IMR-90 (cell line): Measurements from ENCODE around the gene POLR2E. TPM values are rescaled to one million over a fixed set of nuclear protein-coding genes. Genes with fewer than 3 reads are reported as not detected.

Source experiments
- ATAC-seq: fragments of 200-7000 bp; cut with Tn5 transposase; 2 replicates; pipeline ENCODE4 v1.9.1; 2020; ENCODE audit warnings: low read depth, mild to moderate bottlenecking, moderate library complexity
- BruUV-seq: library from RNA; stranded (reverse); fragments of 400-500 nt; replicated peaks from 2 replicates; lab custom pipeline; 2021; lab: Mats Ljungman, UMichigan
- CTCF ChIA-PET: fragments of 300-600 bp; formaldehyde crosslinking; extraction: SDS; loops from one replicate; lab custom pipeline; 2021; ENCODE audit warnings: antibody characterized with exemption; lab: Yijun Ruan, JAX
- POLR2A ChIA-PET: fragments of 300-600 bp; sonication (Branson Sonifier 250); formaldehyde crosslinking; loops from one replicate; lab custom pipeline; 2022; ENCODE audit warnings: antibody characterized with exemption; ENCODE audit not compliant: unreplicated experiment; lab: Charles Lee
- DNase-seq: peaks from one replicate; pipeline ENCODE4 v3.0.0; 2013
- H2AFZ ChIP-seq: replicated peaks from 2 replicates; pipeline ENCODE3; 2013; ENCODE audit warnings: low read length, mild to moderate bottlenecking; ENCODE audit not compliant: poor library complexity
- H2AK5ac ChIP-seq: 2 replicates; pipeline ENCODE4 v1.6.1; 2013; ENCODE audit warnings: low read depth, low read length, inconsistent platforms
- H2AK9ac ChIP-seq: replicated peaks from 2 replicates; pipeline ENCODE3; 2013; ENCODE audit warnings: mild to moderate bottlenecking, low read depth, low read length, moderate library complexity; ENCODE audit not compliant: poor library complexity
- H2BK120ac ChIP-seq: 2 replicates; pipeline ENCODE4 v1.6.1; 2013; ENCODE audit warnings: low read depth, low read length, inconsistent platforms
- H2BK15ac ChIP-seq: 3 replicates; pipeline ENCODE4 v1.6.1; 2013; ENCODE audit warnings: low read depth, low read length, inconsistent platforms
- H2BK20ac ChIP-seq: 2 replicates; pipeline ENCODE4 v1.6.1; 2013; ENCODE audit warnings: low read depth, mild to moderate bottlenecking, inconsistent platforms, low read length, moderate library complexity
- H2BK5ac ChIP-seq: 2 replicates; pipeline ENCODE4 v1.6.1; 2013; ENCODE audit warnings: mild to moderate bottlenecking, low read depth, low read length, inconsistent platforms; ENCODE audit not compliant: poor library complexity, severe bottlenecking
- H3K14ac ChIP-seq: replicated peaks from 2 replicates; pipeline ENCODE4 v1.6.1; 2013; ENCODE audit warnings: low read depth, low read length, inconsistent platforms
- H3K18ac ChIP-seq: 2 replicates; pipeline ENCODE4 v1.6.1; 2013; ENCODE audit warnings: low read depth, low read length, control low read depth
- H3K23ac ChIP-seq: 2 replicates; pipeline ENCODE4 v1.6.1; 2013; ENCODE audit warnings: low read depth, low read length, inconsistent platforms
- H3K27ac ChIP-seq: 2 replicates; pipeline ENCODE4 v1.5.1; 2013; ENCODE audit warnings: mild to moderate bottlenecking, control low read depth, low read length; ENCODE audit not compliant: insufficient read depth
- H3K27me3 ChIP-seq: 2 replicates; pipeline ENCODE4 v1.6.1; 2013; ENCODE audit warnings: low read length; ENCODE audit not compliant: control insufficient read depth, insufficient read depth
- H3K36me3 ChIP-seq: 2 replicates; pipeline ENCODE4 v1.6.1; 2013; ENCODE audit warnings: low read length, mixed read lengths; ENCODE audit not compliant: control insufficient read depth, insufficient read depth
- H3K4ac ChIP-seq: 2 replicates; pipeline ENCODE4 v1.6.1; 2013; ENCODE audit warnings: low read depth, low read length, inconsistent platforms
- H3K4me1 ChIP-seq: 2 replicates; pipeline ENCODE4 v1.6.1; 2013; ENCODE audit warnings: low read length, mixed read lengths; ENCODE audit not compliant: control insufficient read depth, insufficient read depth
- H3K4me2 ChIP-seq: 2 replicates; pipeline ENCODE4 v1.6.1; 2013; ENCODE audit warnings: low read depth, mild to moderate bottlenecking, control low read depth, low read length, moderate library complexity
- H3K4me3 ChIP-seq: 2 replicates; pipeline ENCODE4 v1.5.1; 2013; ENCODE audit warnings: low read depth, mild to moderate bottlenecking, control low read depth, low read length, moderate library complexity; ENCODE audit not compliant: insufficient read depth
- H3K56ac ChIP-seq: 2 replicates; pipeline ENCODE4 v1.6.1; 2013; ENCODE audit warnings: low read length, inconsistent platforms; ENCODE audit not compliant: insufficient read depth; ENCODE audit errors: extremely low read depth
- H3K79me1 ChIP-seq, 2 experiments: 2 replicates each; pipeline ENCODE4 v1.6.1; 2013; ENCODE audit warnings: low read length in 2 of 2, inconsistent platforms in 1 of 2, low read depth in 1 of 2
- H3K9ac ChIP-seq: 2 replicates; pipeline ENCODE4 v1.6.1; 2013; ENCODE audit warnings: low read depth, low read length, control low read depth
- H3K9me1 ChIP-seq: 2 replicates; pipeline ENCODE4 v1.6.1; 2013; ENCODE audit warnings: low read length, inconsistent platforms; ENCODE audit not compliant: insufficient read depth
- H3K9me3 ChIP-seq: 2 replicates; pipeline ENCODE4 v1.6.1; 2013; ENCODE audit warnings: low read length; ENCODE audit not compliant: control insufficient read depth, insufficient read depth
- H4K20me1 ChIP-seq: 2 replicates; pipeline ENCODE4 v1.6.1; 2013; ENCODE audit warnings: low read length, inconsistent platforms; ENCODE audit not compliant: insufficient read depth
- H4K5ac ChIP-seq: 2 replicates; pipeline ENCODE4 v1.6.1; 2013; ENCODE audit warnings: mild to moderate bottlenecking, low read depth, low read length, control low read depth
- H4K8ac ChIP-seq, 2 experiments: 2 replicates each; pipeline ENCODE4 v1.6.1; 2013; ENCODE audit warnings: low read depth in 2 of 2, low read length in 2 of 2, control low read depth in 1 of 2, inconsistent platforms in 1 of 2
- H4K91ac ChIP-seq: 2 replicates; pipeline ENCODE4 v1.6.1; 2013; ENCODE audit warnings: low read depth, low read length, inconsistent platforms; ENCODE audit not compliant: insufficient read depth
- BHLHE40 ChIP-seq: fragments of 150-350 bp; IDR thresholded peaks from 2 replicates; pipeline ENCODE4 v1.6.1; 2016; ENCODE audit warnings: mild to moderate bottlenecking, low read depth, low read length
- CEBPB ChIP-seq: IDR thresholded peaks from 2 replicates; pipeline ENCODE4 v1.6.1; 2012; ENCODE audit warnings: low read depth, low read length, improper control_type of control experiment
- CHD1 ChIP-seq: IDR thresholded peaks from 2 replicates; pipeline ENCODE4 v1.6.1; 2012; ENCODE audit warnings: low read depth, low read length, improper control_type of control experiment
- FOS ChIP-seq: fragments of 150-350 bp; IDR thresholded peaks from 2 replicates; pipeline ENCODE4 v1.6.1; 2016; ENCODE audit warnings: low read depth, low read length
- MAFK ChIP-seq: IDR thresholded peaks from 2 replicates; pipeline ENCODE4 v1.6.1; 2012; ENCODE audit warnings: low read depth, low read length, improper control_type of control experiment
- MAZ ChIP-seq: IDR thresholded peaks from 2 replicates; pipeline ENCODE4 v1.6.1; 2012; ENCODE audit warnings: low read depth, mild to moderate bottlenecking, low read length, improper control_type of control experiment, moderate library complexity, borderline replicate concordance
- POLR2A ChIP-seq: IDR thresholded peaks from 2 replicates; pipeline ENCODE4 v1.6.1; 2012; ENCODE audit warnings: mild to moderate bottlenecking, low read depth, low read length
- RAD21 ChIP-seq: IDR thresholded peaks from 2 replicates; pipeline ENCODE4 v1.6.1; 2012; ENCODE audit warnings: low read length, improper control_type of control experiment
- RCOR1 ChIP-seq: IDR thresholded peaks from 2 replicates; pipeline ENCODE4 v1.6.1; 2012; ENCODE audit warnings: mild to moderate bottlenecking, low read length, improper control_type of control experiment; ENCODE audit not compliant: insufficient replicate concordance
- RFX5 ChIP-seq: IDR thresholded peaks from 2 replicates; pipeline ENCODE4 v1.8.0; 2012; ENCODE audit warnings: low read depth, mild to moderate bottlenecking, low read length, moderate library complexity
- SMC3 ChIP-seq: fragments of 150-350 bp; IDR thresholded peaks from 2 replicates; pipeline ENCODE4 v1.6.1; 2016; ENCODE audit warnings: low read depth, mild to moderate bottlenecking, antibody characterized with exemption, low read length, moderate library complexity
- WGBS, 2 experiments: methylation state at CpG; one replicate each; pipeline versions ENCODE4 v1.1.5 to v1.1.7; 2013; ENCODE audit warnings: missing lambda C conversion rate in 2 of 2; ENCODE audit not compliant: insufficient read length in 1 of 2; ENCODE audit errors: extremely low coverage in 2 of 2; 5-methylcytosine and 5-hydroxymethylcytosine counted together
- dilution Hi-C: fragments of 300-500 bp; cut with HindIII; formaldehyde crosslinking; loops from one replicate; pipeline ENCODE4 v1.14.3; 2018; ENCODE audit warnings: low sequenced_read_pairs; ENCODE audit not compliant: unreplicated experiment
- in situ Hi-C: fragments of 300-500 bp; cut with MboI; formaldehyde crosslinking; loops from 3 replicates; pipeline ENCODE4 v1.14.3; 2019; ENCODE audit warnings: low sequenced_read_pairs, inconsistent platforms, mixed read lengths
- intact Hi-C: fragments of 100-400 bp; cut with micrococcal nuclease; formaldehyde crosslinking; loops from 2 replicates; pipeline ENCODE4 v1.10.0; 2022
- polyA plus RNA-seq, 3 experiments: library from polyadenylated mRNA; depleted of rRNA; stranded (reverse); fragments of >200 nt; gene quantifications; 2 replicates each; pipeline ENCODE4 v1.2.3, GENCODE V29; 2012; ENCODE audit warnings: low replicate concordance in 1 of 3
- total RNA-seq: library from RNA; depleted of rRNA; stranded (reverse); fragments of >200 nt; gene quantifications from 2 replicates; pipeline ENCODE4 v1.2.3, GENCODE V29; 2012
- TF ChIP-seq, protein P1 (sequence below): conservative IDR thresholded peaks from 2 replicates; pipeline ENCODE4 v1.5.1; 2012; ENCODE audit warnings: mild to moderate bottlenecking, low read depth, low read length, improper control_type of control experiment
- TF ChIP-seq, protein P2 (sequence below): fragments of 150-350 bp; IDR thresholded peaks from 2 replicates; pipeline ENCODE4 v1.6.1; 2017; ENCODE audit warnings: mild to moderate bottlenecking, antibody characterized with exemption, low read length, low read depth

The POLR2E gene
- total and polyA plus RNA-seq, 2 of the 4 experiments (the other 2 are of a cell fraction) = 294 to 391 TPM

DNA sequence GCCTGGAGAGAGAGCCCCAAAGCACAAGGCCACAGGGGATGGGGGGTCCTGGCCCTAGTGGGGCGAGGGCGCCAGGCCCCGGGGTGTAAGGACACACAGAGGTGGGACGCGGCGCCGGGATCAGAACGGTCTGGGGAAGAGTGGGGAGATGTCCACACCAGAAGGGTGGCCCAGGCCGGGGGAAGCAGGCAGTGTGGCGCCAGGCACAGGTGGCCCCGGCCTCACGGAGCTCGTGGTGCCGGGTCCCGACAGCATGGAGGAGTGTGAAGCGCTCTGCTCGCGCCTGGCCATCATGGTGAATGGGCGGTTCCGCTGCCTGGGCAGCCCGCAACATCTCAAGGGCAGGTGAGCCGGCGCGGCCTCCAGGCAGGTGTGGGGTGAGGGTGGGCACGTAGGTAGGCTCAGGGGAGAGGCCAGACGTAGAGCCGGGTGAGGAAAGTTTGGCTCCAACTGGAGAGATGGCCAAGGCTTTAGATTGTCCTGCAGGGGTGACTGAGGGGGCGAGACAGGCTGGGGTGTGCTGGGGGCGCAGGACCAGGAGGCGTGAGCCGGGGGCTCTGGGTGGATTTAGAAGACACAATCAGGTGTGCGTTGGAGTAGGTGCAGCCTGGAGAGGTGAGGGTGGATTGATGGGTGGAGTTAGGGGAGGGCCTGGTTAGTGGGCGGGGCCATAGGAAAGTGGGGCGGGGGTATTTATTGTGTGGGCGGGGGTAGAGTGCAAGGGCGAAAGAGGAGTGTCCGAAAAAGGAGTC lies 31.1 kb downstream of the POLR2E start:
- peaks cover 3% of the 10 kb centered on the region; the same call in 1 of the 2 replicates for H3K4me1 ChIP-seq
- no peak overlapping the region for H2BK120ac ChIP-seq
- ChIA-PET CTCF (interaction anchor here (0.6 to 1.6 kb wide), 3 partner anchors 9 to 127 kb away, joined by 3 read pairs; no protein-coding TSS in a partner anchor), POLR2A (no interaction called here)
- no peak overlapping the region for H2BK15ac ChIP-seq
- 0 out of 2 replicates have a peak, but pooled peaks cover 6% of the 10 kb centered on the region for H4K20me1 ChIP-seq
- H3K27me3 ChIP-seq = peaks cover 18% of the 10 kb centered on the region
- H4K5ac ChIP-seq = no peak overlapping the region
- ATAC-seq (no peak), DNase-seq (no peak)
- H3K27ac ChIP-seq = no peak overlapping the region
- no peaks in the 10 kb centered on the region for H3K79me1 ChIP-seq
- H3K4me2 ChIP-seq = no peak overlapping the region
- in situ Hi-C loops = no loop called here
- no peak overlapping the region for H3K4ac ChIP-seq
- H3K18ac ChIP-seq = no peak overlapping the region
- H3K14ac ChIP-seq = no peak overlapping the region
- H3K9ac ChIP-seq = no peak overlapping the region
- H3K9me3 ChIP-seq = no peaks in the 10 kb centered on the region; the same call in 1 of the 2 replicates
- no peak overlapping the region for H4K91ac ChIP-seq
- intact Hi-C loops = no loop called here
- dilution Hi-C loops = no loop called here
- H2AK5ac ChIP-seq = no peak overlapping the region
- H3K4me3 ChIP-seq = no peak overlapping the region
- H2BK20ac ChIP-seq = no peak overlapping the region
- H4K8ac ChIP-seq = no peak overlapping the region
- TF ChIP-seq POLR2A (no peak), MAZ (no peak), RCOR1 (no peak), FOS (no peak), CEBPB (no peak), CHD1 (no peak), MAFK (no peak), RAD21 (no peak), RFX5 (no peak), BHLHE40 (no peak), SMC3 (no peak)
- TF ChIP-seq, protein P1, sequence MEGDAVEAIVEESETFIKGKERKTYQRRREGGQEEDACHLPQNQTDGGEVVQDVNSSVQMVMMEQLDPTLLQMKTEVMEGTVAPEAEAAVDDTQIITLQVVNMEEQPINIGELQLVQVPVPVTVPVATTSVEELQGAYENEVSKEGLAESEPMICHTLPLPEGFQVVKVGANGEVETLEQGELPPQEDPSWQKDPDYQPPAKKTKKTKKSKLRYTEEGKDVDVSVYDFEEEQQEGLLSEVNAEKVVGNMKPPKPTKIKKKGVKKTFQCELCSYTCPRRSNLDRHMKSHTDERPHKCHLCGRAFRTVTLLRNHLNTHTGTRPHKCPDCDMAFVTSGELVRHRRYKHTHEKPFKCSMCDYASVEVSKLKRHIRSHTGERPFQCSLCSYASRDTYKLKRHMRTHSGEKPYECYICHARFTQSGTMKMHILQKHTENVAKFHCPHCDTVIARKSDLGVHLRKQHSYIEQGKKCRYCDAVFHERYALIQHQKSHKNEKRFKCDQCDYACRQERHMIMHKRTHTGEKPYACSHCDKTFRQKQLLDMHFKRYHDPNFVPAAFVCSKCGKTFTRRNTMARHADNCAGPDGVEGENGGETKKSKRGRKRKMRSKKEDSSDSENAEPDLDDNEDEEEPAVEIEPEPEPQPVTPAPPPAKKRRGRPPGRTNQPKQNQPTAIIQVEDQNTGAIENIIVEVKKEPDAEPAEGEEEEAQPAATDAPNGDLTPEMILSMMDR = no peak
- TF ChIP-seq, protein P2, sequence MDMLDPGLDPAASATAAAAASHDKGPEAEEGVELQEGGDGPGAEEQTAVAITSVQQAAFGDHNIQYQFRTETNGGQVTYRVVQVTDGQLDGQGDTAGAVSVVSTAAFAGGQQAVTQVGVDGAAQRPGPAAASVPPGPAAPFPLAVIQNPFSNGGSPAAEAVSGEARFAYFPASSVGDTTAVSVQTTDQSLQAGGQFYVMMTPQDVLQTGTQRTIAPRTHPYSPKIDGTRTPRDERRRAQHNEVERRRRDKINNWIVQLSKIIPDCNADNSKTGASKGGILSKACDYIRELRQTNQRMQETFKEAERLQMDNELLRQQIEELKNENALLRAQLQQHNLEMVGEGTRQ = no peak
- BruUV-seq = no TSS peak
- no peak overlapping the region for H3K56ac ChIP-seq
- no peak overlapping the region for H2BK5ac ChIP-seq
- H2AK9ac ChIP-seq = no peak overlapping the region
- H3K9me1 ChIP-seq = no peaks in the 10 kb centered on the region
- 92% methylated on average over 15 of the region's 37 CpGs; no CpG with 5 or more reads in 1 of the 2 experiments for WGBS, 2 experiments
- H3K36me3 ChIP-seq = no peaks in the 10 kb centered on the region
- peak overlapping the region; percentile 41 for H2AFZ ChIP-seq
- H3K23ac ChIP-seq = no peak overlapping the region
